ENCODE results near the gene PAF1.

PAF1 gene

DNA sequence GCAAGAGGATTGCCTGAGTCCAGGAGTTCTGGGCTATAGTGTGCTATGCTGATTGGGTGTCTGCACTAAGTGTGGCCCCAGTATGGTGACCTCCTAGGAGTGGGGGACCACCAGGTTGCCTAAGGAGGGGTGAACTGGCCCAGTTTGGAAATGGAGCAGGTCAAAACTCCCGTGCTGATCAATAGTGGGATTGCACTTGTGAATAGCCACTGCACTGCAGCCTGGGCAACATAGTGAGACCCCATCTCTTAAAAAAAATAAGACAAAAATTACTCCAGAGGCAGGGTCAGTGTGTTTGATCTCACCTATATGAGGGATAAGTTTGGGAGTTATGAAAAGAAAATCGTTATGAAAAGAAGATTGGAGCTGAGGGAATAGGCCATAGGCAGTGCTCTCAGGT, 21.7 kb downstream of the PAF1 start:
- TF ChIP-seq ZFP30 (CRISPR knock-in tag; IDR thresholded peaks at IDR 0.05) (no peak), OSR1 (CRISPR knock-in tag; IDR thresholded peaks at IDR 0.05) (no peak), ZFP3 (CRISPR knock-in tag; IDR thresholded peaks at IDR 0.05) (no peak)
- no peak for ATAC-seq

DNA sequence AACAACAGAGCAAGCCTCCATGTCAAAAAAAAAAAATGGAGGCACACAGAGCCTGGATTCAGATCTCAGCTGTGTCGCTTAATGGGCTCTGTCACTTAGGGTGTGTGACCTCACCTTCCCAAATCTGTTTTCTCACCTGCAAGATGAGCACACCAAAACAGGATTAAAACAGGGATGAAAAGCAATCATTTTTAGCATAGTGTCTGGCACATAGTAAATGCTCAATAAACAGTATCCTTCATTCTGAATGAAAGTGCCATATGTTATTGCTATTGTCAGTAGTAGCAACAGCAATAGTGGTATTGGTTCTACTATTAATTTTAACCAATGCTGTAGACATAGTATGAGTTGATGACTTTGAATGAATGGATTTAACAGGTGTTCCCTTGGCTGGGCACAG, 25.4 kb downstream of the PAF1 start:
- TF ChIP-seq, protein P1, sequence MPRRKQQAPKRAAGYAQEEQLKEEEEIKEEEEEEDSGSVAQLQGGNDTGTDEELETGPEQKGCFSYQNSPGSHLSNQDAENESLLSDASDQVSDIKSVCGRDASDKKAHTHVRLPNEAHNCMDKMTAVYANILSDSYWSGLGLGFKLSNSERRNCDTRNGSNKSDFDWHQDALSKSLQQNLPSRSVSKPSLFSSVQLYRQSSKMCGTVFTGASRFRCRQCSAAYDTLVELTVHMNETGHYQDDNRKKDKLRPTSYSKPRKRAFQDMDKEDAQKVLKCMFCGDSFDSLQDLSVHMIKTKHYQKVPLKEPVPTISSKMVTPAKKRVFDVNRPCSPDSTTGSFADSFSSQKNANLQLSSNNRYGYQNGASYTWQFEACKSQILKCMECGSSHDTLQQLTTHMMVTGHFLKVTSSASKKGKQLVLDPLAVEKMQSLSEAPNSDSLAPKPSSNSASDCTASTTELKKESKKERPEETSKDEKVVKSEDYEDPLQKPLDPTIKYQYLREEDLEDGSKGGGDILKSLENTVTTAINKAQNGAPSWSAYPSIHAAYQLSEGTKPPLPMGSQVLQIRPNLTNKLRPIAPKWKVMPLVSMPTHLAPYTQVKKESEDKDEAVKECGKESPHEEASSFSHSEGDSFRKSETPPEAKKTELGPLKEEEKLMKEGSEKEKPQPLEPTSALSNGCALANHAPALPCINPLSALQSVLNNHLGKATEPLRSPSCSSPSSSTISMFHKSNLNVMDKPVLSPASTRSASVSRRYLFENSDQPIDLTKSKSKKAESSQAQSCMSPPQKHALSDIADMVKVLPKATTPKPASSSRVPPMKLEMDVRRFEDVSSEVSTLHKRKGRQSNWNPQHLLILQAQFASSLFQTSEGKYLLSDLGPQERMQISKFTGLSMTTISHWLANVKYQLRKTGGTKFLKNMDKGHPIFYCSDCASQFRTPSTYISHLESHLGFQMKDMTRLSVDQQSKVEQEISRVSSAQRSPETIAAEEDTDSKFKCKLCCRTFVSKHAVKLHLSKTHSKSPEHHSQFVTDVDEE (CRISPR knock-in tag; IDR thresholded peaks at IDR 0.05), result no peak
- no peak for TF ChIP-seq RARB (CRISPR knock-in tag; IDR thresholded peaks at IDR 0.05)
- no peak for TF ChIP-seq ESRRG (CRISPR knock-in tag; IDR thresholded peaks at IDR 0.05)
- TF ChIP-seq ARNTL (CRISPR knock-in tag; IDR thresholded peaks at IDR 0.05; ENCODE audit: borderline replicate concordance, low read depth), result no peak
- no peak for TF ChIP-seq GLIS3 (CRISPR knock-in tag; IDR thresholded peaks at IDR 0.05)
- TF ChIP-seq, protein P2, sequence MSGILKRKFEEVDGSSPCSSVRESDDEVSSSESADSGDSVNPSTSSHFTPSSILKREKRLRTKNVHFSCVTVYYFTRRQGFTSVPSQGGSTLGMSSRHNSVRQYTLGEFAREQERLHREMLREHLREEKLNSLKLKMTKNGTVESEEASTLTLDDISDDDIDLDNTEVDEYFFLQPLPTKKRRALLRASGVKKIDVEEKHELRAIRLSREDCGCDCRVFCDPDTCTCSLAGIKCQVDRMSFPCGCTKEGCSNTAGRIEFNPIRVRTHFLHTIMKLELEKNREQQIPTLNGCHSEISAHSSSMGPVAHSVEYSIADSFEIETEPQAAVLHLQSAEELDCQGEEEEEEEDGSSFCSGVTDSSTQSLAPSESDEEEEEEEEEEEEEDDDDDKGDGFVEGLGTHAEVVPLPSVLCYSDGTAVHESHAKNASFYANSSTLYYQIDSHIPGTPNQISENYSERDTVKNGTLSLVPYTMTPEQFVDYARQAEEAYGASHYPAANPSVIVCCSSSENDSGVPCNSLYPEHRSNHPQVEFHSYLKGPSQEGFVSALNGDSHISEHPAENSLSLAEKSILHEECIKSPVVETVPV (CRISPR knock-in tag; IDR thresholded peaks at IDR 0.05), result no peak
- no peak for TF ChIP-seq ZNF8 (CRISPR knock-in tag; IDR thresholded peaks at IDR 0.05)
- no peak for TF ChIP-seq ZFP30 (CRISPR knock-in tag; IDR thresholded peaks at IDR 0.05)
- no peak for TF ChIP-seq ISL1 (CRISPR knock-in tag; IDR thresholded peaks at IDR 0.05)
- TF ChIP-seq ZC3H10 (CRISPR knock-in tag; IDR thresholded peaks at IDR 0.05), result no peak
- TF ChIP-seq, protein P3, sequence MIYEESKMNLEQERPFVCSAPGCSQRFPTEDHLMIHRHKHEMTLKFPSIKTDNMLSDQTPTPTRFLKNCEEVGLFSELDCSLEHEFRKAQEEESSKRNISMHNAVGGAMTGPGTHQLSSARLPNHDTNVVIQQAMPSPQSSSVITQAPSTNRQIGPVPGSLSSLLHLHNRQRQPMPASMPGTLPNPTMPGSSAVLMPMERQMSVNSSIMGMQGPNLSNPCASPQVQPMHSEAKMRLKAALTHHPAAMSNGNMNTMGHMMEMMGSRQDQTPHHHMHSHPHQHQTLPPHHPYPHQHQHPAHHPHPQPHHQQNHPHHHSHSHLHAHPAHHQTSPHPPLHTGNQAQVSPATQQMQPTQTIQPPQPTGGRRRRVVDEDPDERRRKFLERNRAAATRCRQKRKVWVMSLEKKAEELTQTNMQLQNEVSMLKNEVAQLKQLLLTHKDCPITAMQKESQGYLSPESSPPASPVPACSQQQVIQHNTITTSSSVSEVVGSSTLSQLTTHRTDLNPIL (CRISPR knock-in tag; IDR thresholded peaks at IDR 0.05; ENCODE audit: low read depth), result no peak

DNA sequence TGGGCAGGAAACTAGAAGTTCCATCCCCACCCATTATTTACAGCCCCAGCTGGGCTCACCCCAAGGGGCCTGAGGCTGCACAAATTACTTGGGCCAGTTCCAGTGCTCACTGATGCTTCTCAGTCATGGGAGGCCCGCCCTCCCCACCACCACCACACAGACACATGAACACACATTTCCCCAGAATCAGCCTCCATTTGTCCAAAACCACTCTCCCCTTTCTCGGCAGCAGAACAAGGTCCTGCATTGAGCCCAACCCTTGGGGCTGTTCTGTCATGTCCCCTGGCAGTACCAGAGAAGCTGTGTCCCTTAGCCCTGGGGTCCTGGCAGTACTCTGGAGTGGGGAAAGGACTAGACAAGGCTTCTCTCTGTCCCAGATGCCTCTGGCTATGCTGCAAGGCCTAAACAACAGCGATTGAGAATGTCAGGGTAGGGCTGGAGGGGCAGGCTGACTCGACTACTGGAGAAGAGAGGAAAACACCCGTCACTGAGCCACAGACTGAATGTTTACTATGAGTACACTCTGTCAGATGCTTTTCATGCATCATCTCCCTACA, 26.9 kb downstream of the PAF1 start:
- TF ChIP-seq, protein P3 (CRISPR knock-in tag; IDR thresholded peaks at IDR 0.05; ENCODE audit: low read depth), result no peak
- TF ChIP-seq ZFP30 (CRISPR knock-in tag; IDR thresholded peaks at IDR 0.05), result no peak
- TF ChIP-seq ZNF565 (CRISPR knock-in tag; conservative IDR thresholded peaks at IDR 0.05; ENCODE audit: low read depth), result no peak
- TF ChIP-seq TCF4 (CRISPR knock-in tag; IDR thresholded peaks at IDR 0.05; ENCODE audit: borderline replicate concordance), result no peak
- TF ChIP-seq SNAI2 (CRISPR knock-in tag; IDR thresholded peaks at IDR 0.05), result no peak
- no peak for TF ChIP-seq BACH2 (CRISPR knock-in tag; IDR thresholded peaks at IDR 0.05; ENCODE audit: borderline replicate concordance)
- no peak; the same call in 1 of the 3 replicates for ATAC-seq

More for the DNA sequence above, 25.4 kb downstream of the PAF1 start:
- ATAC-seq, result no peak

DNA sequence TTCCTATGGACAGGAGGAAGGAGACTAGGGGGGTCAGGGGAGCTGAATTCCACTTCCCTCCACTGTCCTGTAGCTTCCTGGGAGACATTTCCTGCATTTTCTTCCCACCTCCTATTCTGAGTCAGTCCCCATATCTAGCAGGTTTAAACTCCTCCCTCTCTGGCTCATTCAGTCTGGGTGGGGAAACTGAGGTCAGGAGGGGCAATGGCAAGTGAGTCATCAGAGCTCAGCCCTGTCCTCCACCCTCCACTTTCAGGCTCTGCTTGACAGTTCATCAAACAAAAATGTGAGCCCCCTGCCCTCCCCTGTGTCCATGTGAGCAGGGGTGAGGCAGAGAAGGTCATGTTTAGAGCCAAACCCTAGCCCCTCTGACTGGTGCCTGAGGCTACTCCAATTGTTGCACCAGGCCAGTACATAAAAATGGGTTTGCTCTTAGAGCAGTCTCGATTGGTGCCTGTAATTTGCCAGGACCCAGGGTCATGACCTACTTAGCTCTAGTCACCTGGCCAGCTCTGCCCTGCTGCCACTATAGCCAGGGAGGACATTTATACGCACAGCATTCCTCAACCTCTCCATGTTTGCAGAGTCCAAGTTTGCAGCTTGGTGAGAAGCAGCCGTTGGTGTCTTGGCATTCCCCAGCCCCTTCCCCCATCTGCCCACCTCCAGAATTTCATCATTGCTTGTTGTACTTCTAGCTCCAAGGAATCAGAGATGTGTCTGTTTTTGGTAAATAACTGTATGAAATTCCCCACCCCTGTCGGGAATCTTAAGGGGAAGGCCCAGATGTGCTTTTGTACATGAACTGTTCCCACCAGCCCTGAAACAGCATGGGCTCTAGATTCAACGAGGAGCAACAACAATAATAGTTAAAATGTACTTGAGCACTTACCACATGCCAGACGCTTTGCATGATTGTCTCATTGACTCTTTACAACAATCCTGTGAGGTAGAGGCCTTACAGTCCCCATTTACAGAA, 27.9 kb downstream of the PAF1 start:
- TF ChIP-seq BACH2 (CRISPR knock-in tag; IDR thresholded peaks at IDR 0.05; ENCODE audit: borderline replicate concordance), result no peak
- TF ChIP-seq ZNF565 (CRISPR knock-in tag; conservative IDR thresholded peaks at IDR 0.05; ENCODE audit: low read depth), result no peak
- TF ChIP-seq, protein P4, sequence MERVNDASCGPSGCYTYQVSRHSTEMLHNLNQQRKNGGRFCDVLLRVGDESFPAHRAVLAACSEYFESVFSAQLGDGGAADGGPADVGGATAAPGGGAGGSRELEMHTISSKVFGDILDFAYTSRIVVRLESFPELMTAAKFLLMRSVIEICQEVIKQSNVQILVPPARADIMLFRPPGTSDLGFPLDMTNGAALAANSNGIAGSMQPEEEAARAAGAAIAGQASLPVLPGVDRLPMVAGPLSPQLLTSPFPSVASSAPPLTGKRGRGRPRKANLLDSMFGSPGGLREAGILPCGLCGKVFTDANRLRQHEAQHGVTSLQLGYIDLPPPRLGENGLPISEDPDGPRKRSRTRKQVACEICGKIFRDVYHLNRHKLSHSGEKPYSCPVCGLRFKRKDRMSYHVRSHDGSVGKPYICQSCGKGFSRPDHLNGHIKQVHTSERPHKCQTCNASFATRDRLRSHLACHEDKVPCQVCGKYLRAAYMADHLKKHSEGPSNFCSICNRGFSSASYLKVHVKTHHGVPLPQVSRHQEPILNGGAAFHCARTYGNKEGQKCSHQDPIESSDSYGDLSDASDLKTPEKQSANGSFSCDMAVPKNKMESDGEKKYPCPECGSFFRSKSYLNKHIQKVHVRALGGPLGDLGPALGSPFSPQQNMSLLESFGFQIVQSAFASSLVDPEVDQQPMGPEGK (CRISPR knock-in tag; IDR thresholded peaks at IDR 0.05; ENCODE audit: borderline replicate concordance), result no peak
- TF ChIP-seq, protein P3 (CRISPR knock-in tag; IDR thresholded peaks at IDR 0.05; ENCODE audit: low read depth), result no peak
- TF ChIP-seq TOX (CRISPR knock-in tag; IDR thresholded peaks at IDR 0.05; ENCODE audit: borderline replicate concordance), result no peak
- no peak for TF ChIP-seq ISL1 (CRISPR knock-in tag; IDR thresholded peaks at IDR 0.05)
- TF ChIP-seq, protein P1 (CRISPR knock-in tag; IDR thresholded peaks at IDR 0.05), result no peak
- peak; percentile 17; the same call in 1 of the 3 replicates for ATAC-seq
